Measurements from ENCODE around the gene LRMDA.
"Not testable (repeated sequence)": the region's sequence is repeated elsewhere in the genome, so short reads cannot be mapped to it uniquely, and the experiment has no call there.

Gene LRMDA

DNA sequence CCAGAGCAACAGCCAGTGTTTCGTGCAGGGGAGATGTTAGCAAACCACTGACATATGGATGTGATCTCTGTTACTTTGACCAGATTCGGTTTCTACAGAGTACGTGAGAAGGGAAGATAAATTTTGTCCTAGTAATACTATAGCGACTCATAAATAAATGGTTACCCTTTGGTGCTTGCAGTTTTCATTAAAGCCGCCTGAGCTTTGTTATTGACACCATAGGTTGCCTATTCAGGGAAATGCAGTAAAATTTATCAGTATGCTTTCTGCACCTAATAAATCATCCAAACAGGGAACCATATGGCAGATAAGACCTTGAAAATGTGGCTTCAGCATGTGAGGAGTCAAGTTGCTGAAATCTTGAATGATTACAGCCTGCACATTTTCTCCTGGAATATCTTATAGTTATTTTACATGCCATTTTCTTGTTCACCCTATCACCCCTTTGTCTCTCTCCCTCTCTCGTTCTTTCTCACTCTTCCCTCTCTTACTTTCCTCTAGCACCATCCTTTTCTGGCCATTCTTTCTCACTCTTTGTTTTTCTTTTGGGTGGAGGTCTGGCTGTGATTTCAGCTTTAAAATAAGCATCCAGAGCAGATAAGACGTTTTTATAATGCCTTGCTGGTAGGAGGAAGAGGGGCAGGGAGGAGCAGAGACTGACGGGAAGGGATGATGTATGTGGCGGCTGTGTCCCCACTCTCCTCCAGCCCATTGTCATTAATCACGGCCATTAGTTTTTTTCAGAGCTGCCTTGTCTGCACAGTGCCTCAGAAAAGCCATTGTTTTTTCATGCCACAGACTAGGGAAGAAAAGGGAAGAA, 182.5 kb downstream of the LRMDA start:
- no peak for DNase-seq (ENCODE audit: low read depth)
- H3K4me3 ChIP-seq (ENCODE audit: low read depth, low read length), result no peak overlapping the region
- TF ChIP-seq, protein P1, sequence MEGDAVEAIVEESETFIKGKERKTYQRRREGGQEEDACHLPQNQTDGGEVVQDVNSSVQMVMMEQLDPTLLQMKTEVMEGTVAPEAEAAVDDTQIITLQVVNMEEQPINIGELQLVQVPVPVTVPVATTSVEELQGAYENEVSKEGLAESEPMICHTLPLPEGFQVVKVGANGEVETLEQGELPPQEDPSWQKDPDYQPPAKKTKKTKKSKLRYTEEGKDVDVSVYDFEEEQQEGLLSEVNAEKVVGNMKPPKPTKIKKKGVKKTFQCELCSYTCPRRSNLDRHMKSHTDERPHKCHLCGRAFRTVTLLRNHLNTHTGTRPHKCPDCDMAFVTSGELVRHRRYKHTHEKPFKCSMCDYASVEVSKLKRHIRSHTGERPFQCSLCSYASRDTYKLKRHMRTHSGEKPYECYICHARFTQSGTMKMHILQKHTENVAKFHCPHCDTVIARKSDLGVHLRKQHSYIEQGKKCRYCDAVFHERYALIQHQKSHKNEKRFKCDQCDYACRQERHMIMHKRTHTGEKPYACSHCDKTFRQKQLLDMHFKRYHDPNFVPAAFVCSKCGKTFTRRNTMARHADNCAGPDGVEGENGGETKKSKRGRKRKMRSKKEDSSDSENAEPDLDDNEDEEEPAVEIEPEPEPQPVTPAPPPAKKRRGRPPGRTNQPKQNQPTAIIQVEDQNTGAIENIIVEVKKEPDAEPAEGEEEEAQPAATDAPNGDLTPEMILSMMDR (IDR thresholded peaks at IDR 0.05; ENCODE audit: low read depth, low read length, missing control alignments), result no peak

- DNase-seq (ENCODE audit: low read depth), result no peak
- H3K4me3 ChIP-seq (ENCODE audit: low read depth, low read length), result no peak overlapping the region
- TF ChIP-seq, protein P1 (IDR thresholded peaks at IDR 0.05; ENCODE audit: low read depth, low read length, missing control alignments), result no peak
These were observed 184.7 kb downstream of the LRMDA start for GRCh38 chr10:75616076-75616475.

GRCh38 chr10:75616874-75617478, 185.6 kb downstream of the LRMDA start:
- H3K4me3 ChIP-seq (ENCODE audit: low read depth, low read length), result no peak overlapping the region
- TF ChIP-seq, protein P1 (IDR thresholded peaks at IDR 0.05; ENCODE audit: low read depth, low read length, missing control alignments), result no peak
- DNase-seq (ENCODE audit: low read depth), result no peak

GRCh38 chr10:75617485-75618155, 186.2 kb downstream of the LRMDA start:
- DNase-seq (ENCODE audit: low read depth), result no peak
- no peak overlapping the region for H3K4me3 ChIP-seq (ENCODE audit: low read depth, low read length)
- TF ChIP-seq, protein P1 (IDR thresholded peaks at IDR 0.05; ENCODE audit: low read depth, low read length, missing control alignments), result no peak

DNA sequence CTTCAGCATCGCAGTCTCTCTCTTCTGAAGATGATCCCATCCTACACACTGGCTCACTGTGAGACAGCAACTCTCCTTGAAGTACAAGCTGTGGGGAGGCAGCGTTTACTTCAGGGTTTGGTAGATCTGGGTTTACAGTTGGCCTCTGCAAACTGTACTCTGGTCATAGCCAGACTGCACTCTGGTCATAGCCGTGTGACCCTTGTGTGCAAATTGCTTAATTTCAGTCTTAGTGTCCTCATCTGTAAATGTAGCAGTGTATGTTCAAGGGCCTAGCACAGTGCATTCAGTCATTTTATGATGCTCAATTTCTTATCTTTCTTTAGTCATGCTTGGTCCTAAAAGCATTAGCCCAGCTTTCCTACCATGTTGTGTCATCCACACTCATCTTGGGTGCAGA, 188.2 kb downstream of the LRMDA start:
- DNase-seq (ENCODE audit: low read depth), result no peak
- no peak overlapping the region for H3K4me3 ChIP-seq (ENCODE audit: low read depth, low read length)
- TF ChIP-seq, protein P1 (IDR thresholded peaks at IDR 0.05; ENCODE audit: low read depth, low read length, missing control alignments), result no peak

GRCh38 chr10:75620356-75620755, 188.9 kb downstream of the LRMDA start:
- H3K4me3 ChIP-seq (ENCODE audit: low read depth, low read length), result no peak overlapping the region
- TF ChIP-seq, protein P1 (IDR thresholded peaks at IDR 0.05; ENCODE audit: low read depth, low read length, missing control alignments), result no peak
- DNase-seq (ENCODE audit: low read depth), result no peak

- not testable (repeated sequence) for DNase-seq (ENCODE audit: low read depth); H3K4me3 ChIP-seq (ENCODE audit: low read depth, low read length)
These were observed 189.6 kb downstream of the LRMDA start for GRCh38 chr10:75621003-75621402.
